ENCODE measurements around the gene SERINC2.
"Not testable (repeated sequence)": the region's sequence is repeated elsewhere in the genome, so short reads cannot be mapped to it uniquely, and the experiment has no call there.

Gene SERINC2

DNA sequence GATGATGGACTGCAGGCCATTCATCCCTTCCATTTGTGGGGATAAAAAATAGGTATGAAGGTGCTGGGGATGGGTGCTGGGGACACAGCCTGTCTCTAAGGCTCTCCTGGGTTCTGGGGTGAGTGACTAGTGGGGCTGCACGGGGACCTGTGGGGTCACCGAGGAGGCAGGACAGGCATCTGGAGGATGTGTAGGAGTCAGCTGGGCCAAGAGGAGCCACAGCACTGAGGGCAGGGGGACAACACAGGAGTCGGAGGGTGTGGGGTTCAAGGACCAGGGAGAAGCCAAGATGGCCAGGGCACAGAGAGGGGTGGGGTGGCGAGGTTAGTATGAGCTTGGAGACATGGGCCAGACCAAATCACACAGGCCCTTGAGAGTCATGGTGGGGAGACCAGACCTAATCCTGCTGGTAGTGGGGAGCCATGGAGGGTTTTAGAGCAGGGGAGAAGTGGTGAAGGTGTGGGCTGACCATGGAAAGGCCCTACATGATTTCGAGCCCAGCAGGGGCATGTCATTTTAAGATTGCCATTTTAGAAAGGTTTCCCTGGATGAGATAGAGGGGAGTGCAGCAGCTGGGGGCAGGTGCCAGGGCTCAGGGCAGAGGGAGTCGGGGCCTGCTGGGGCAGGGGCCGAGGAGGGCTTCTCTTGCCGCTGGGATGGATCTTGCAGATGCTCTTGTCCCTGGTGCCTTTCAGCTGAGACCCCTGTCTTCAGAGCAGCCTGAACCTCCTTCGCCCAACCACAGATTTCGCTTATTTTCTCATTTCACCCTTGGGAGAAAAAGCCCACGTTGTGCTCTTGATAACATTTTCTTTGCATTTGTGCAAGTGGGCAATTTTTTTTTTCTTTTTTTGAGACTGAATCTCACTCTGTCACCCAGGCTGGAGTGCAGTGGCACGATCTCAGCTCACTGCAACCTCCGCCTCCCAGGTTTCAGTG is 22.7 kb downstream of the SERINC2 start:
- no peak for DNase-seq

DNA sequence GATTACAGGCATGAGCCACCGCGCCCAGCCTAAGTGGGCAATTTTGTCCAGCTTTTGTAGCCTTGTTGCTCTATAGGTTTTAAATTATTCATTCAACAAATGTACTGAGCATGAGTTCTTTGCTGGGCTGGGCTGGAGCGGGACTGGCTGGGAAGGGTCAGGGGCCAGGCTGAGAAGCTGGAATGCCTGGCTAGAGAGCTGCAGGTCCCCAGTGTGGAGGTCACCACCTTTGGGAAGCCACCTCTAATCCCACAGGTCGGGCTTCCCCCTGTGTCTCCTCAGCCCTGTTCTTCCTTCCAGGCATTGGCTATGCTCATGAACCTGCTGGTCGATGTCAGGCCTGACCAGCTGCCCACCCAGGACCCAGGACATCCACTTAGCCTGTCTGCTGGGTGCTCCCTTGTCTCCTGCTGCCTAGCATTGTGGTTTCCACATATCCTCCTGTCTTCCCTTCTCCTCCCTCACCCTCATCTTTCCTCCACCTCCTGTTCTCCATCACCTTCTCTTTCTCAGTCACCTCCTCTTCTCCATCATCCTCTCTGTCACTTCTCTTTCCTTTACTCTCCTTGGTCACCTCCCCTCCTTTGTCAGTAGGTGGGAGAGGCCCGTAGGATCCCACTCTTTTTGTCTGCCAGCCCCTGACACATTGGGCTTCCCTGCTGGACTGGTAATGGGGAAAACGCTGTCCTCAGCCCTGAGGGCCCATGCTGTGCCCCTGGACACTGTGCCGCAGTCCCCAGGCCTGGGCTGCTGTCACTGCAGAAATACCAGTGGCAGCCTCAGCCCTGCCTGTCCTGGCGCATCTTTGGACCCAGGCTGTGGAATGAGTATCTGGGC is 23.8 kb downstream of the SERINC2 start:
- DNase-seq: no peak

DNA sequence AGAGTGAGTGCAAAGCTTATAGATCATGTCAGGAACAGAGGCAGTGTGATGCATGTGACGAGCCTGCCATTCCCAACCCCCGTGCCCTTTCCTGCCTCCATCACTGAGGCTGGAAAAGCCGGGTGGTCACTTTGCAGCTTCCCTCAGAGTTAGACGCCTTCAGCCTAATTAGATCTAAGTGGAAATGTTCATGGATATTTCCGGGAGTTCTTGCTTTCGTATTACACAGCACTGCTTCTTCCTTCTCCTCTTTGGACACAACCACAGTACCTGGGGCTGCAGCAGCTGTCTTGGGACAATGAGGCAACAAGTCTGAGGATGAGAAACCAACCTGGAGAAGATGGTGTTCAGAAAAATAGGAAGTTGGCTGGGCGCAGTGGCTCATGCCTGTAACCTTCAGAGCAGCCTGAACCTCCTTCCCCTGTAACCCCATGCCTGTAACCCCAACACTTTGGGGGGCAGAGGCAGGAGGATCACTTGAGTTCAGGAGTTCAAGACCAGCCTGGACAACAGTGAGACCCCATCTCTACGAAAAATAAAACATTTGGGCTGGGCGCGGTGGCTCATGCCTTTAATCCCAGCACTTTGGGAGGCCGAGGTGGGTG is 24.5 kb downstream of the SERINC2 start:
- no peak for DNase-seq

DNA sequence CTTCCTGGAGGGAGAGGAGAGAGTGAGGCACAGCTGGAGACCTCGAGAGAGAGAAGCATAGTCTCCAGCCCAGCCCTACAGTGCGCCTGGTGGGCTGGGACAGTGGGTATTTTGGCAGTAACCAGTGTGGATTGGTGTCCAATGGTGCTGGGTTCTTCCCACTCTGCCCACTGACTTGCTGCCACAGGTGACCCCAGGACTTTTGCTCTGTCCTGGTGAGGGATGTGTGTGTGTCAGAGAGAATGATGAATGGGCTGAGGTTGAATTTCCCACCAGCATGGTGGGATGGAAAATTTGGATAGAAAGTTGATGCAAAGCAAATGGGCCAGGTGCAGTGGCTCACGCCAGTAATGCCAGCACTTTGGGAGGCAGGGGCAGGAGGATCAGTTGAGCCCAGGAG is 26.3 kb downstream of the SERINC2 start:
- DNase-seq: no peak

DNA sequence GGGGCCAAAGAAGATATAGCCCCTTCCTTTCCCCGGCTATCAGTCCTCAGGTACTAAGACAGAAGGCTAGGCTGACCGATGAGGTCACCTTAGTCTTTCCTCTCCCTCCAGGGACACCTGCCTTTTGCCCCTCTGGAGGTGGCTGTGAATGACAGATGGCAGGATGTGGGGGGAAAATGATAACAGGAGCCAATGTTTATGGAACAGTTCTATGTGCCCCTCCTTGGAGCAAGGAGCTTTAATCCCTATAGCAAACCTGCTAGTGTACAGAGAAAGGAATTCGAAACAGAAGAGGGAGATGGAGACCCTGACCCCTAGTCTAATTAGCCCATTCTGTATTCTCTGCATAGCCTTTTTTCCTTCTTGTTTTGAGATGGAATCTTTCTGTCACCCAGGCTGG is 28.1 kb downstream of the SERINC2 start:
- peak in 1 of 3 experiments; percentile 19 for DNase-seq

DNA sequence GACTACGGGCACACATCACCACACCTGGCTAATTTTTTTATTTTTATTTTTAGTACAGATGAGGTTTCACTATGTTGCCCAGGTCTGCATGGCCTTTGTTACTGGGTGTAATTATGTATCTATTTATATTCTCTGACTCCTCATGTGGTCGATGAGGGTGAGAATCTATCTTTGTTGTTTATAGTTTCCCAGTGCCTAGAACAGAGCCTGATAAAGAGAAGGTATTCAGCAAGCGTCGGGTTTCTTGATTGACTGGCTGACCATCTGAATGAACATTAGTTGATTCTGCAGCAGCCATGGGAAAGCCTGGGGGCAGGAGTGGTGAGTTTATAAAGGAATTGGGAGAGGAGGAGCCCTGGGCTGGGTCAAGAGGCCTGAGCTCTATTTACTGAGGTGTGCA is 28.5 kb downstream of the SERINC2 start:
- no peak for DNase-seq

DNA sequence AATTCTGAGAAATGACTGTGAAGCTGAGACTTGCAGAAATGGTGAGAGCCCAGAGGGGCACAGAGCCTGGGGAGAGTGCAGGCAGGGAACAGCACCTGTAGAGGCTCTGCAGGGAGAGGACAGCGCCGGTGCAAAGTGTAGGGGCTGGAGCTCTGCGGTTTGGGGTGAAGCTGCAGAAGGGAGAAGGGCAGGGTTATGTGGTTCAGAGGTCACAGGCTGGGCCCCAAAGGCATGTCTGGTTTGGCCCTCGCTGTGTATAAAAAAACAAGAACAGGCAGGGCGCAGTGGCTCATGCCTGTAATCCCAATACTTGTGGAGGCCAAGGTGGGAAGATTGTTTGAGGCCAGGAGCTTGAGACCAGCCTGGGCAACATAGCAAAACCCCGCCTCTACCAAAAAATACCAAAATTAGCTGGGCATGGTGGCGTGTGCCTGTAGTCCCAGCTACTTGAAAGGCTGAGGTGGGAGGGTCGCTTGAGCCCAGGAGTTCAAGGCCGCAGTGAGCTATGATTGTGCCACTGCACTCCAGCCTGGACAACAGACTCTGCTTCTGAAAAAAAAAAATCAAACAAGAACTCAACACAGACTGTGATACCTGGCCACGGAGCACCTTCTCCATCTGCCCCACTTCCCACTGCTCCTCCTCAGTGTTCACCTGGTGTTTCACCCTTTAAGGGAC is 29.1 kb downstream of the SERINC2 start:
- DNase-seq: no peak

DNA sequence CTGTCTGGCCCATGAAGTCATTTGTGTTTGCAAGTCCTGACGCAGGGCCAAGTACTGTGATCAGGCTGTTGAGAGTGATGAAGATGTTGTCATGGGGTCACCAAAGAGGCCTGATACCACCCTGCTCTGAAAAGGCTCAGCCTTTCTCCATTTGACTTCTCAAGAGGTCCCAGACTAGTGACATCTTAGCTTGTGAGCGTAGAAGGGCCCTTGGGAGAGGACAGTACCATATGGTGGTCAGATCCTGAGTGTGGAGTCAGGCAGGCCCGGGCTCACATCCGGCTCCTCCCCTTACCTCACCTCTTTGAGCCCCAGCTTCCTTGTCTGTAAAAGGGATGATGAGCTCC is 29.6 kb downstream of the SERINC2 start:
- DNase-seq: no peak

DNA sequence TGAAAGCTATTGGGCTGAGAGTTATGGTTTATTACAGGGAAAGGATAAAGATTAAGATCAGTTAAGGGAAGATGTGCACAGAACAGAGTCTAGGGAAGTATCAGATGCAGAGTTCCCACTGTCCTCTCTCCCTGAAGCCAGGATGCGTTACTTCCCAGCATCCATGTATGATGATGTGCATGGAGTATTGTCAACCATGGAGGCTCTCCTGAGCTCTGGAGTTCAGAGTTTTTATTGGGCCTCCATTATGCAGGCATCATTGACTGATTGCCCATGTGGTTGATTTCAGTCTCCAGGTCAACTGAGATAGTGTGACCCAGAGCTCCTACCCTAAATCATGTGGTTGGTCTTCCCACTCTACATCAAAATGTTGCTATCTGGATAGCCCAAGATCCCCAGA is 30.7 kb downstream of the SERINC2 start:
- no peak for DNase-seq

DNA sequence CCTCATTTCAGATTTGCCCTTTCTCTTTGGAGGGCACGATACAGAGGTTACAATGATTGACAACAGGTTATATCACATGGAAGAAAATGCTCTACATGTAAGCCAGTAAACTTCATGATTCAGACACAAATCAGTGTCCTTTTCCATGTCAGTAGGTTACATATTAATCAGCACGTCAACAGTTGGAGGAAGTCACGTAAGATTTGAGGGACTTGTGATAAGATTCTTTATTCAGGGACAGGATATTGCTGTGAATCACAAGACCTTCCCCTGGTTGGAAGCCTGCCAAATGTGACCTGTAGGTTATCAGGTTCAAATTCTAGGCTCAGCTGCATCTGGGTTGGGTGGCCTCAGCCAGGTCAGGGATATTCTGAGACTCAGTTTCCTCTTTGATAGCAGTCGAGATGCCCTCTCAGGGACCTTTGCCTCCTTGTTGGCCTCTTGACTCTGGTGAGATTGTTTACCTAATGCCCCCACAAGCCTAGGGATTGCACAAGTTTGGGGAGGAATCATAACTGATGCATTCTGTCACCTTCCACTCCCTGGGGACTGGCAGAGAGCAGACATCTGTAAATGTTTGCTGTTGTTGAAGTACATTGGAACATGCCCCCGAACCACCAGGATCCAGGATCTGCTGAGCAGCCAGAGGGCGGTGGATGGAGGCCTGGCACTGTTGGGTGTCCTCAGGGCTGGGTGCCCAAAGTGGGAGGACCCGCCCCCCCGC is 31.9 kb downstream of the SERINC2 start:
- no peak for DNase-seq

DNA sequence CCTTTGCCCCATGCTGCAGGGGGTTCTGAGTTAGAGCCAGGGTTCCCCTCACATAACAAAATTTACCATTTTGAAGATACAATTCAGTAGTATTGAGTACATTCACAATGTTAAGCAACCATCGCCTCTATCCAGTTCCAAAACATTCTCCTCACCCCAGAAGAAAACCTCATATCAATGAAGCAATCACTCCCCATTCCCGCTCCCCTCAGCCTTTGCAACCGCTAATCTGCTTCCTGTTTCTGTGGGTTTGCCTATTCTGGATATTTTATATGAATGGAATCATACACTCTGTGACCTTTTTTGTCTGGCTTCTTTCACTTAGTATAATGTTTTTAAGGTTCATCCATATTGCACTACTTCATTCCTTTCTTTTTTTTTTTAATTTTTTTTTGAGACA is 32.9 kb downstream of the SERINC2 start:
- DNase-seq: no peak

DNA sequence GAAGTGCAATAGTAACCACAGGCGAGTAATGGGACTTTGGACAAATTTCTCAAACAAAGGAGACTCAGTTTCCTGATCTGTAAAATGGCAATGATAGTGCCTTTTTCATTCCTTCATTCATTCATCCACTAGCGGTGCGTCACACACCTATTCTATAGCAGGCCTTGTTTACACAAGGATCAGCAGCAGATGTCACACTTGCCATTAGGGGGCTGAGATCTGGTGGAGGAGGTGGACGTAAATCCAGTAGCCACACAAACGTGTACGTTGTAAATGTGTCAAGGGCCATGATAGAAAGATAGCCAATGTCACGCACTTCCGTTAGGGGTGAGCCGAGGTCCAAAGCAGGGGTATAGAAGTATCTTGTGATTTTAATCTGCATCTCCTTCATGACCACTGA is 34.2 kb downstream of the SERINC2 start:
- peak in 2 of 3 experiments; percentile 12 to 39 for DNase-seq

DNA sequence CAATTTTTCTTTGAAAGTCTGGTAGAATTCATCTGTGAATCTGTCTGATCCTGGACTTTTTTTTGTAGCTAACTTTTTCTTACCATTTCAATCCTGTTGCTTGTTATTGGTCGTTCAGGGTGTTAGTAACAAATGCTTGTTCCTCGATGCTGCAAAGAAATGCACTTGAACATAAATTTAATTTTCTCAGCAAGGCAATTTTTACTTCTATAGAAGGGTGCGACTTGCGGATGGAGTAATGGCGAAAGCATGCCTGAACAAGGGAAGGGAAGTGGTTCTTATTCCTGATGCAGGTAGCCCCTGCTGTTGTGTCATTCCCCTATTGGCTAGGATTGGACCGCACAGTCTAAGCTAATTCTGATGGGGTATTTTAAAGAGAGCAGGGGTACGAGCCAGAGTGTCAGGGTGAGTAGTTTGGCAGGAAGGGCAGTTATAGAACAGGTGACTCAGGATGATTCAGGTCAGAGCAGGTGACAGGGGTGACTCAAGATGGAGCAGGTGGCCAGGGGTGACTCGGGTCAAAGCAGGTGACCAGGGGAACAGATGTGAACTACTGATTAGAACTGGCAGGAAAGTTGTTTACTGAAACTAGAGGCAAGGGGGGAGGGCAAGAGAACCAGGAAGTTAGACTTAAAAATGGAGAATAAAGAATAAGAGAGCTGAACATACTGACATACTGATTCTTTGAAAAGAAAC is 40.5 kb downstream of the SERINC2 start:
- no peak for DNase-seq

DNA sequence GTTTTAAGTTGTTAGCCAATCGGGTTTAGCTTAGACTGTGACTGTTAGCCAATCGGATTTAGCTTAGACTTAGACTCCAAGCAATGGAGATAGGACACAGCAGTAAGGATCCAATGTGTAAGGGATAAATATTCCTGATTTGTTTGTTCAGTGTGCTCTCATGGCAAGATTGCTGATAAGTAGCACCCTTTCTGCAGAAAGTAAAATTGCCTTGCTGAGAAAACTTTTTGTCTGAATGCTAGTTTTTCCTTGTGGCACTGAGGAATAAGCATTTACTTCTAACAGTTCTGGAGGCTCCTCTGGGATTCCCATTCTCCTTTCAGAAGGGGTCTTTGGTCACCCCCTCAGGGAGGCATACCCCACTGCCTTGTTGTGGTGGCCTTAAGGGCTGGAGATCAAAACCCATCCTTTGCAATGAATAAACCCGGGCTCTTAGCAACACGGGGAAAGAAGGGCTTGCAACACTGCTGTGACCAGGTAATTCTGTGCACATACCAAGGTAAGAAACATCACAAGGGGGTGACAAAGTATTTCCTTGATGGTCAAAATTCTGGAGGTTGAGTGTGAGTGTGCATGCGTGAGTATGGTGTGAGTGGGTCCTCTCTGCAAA is 45.4 kb downstream of the SERINC2 start:
- no peak for DNase-seq

DNA sequence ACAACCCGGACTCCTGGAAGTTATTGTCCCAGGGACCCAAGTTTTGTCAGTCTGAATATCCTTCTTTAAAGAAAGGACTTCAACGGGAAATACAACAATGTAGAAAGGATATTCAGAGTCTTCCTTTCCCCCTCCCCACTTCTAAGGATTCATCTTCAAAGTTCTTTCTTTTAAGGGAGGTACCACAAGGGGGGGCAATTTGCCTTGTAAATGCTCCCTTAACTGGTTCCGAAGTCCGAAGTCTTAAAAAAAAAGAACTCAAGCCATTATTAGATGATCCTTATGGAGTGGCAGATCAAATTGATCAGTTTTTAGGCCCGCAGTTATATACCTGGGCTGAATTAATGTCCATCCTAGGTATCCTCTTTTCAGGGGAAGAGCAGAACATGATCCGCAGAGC is 47.0 kb downstream of the SERINC2 start:
- DNase-seq: peak in 2 of 3 experiments; percentile 8 to 11

DNA sequence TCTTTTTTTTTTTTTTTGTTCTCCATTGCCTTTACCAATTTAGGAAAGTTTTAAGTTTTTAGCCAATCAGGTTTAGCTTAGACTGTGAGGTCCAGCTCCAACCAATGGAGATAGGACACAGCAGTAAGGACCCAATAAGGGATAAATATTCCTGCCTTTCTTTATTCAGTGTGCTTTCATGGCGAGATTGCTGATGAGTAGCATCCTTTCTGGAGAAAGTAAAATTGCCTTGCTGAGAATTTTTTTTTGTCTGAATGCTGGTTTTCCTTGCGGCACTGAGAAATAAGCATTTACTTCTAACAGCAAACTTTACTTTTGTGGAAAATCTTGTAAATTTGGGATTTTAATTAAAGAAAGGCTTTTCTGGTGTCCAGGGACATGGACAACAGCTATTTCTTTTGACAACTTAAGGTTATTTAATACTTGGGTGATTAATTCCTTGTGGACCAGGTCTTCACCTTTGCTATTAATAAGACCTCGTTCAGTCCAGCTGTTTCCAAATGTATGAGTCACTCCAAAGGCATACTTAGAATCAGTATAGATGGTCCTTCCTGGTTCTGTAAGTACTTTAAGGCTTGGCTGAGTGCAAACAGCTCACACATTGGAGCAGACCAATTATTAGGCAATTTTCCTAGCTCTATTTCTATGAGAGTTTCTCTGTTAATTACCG is 54.1 kb downstream of the SERINC2 start:
- DNase-seq: peak in 1 of 3 experiments; percentile 15

DNA sequence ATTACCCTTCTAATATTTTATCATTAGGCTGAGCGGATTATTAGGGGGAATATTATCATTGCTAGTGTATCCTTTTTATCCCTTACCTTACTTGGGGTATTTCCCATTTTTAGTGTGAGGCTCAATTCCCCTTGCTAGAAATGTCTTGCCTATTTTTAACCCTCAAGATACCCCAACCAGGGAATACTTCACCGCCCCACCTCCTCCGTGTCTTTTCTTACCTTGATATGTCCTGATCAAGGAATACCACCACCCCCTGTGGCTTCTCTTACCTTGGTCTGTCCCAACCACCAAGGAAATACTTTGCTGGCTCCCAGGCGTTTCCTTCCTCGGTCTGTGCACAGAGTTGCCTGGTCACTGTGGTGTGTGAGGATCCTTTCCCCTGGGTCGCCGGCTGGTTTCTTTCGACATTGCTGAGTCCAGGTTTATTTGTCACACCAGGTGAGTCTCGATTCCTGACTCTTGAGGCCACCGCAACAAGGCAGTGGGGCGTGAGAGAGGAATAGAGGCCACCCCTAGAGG is 57.8 kb downstream of the SERINC2 start:
- DNase-seq: no peak

DNA sequence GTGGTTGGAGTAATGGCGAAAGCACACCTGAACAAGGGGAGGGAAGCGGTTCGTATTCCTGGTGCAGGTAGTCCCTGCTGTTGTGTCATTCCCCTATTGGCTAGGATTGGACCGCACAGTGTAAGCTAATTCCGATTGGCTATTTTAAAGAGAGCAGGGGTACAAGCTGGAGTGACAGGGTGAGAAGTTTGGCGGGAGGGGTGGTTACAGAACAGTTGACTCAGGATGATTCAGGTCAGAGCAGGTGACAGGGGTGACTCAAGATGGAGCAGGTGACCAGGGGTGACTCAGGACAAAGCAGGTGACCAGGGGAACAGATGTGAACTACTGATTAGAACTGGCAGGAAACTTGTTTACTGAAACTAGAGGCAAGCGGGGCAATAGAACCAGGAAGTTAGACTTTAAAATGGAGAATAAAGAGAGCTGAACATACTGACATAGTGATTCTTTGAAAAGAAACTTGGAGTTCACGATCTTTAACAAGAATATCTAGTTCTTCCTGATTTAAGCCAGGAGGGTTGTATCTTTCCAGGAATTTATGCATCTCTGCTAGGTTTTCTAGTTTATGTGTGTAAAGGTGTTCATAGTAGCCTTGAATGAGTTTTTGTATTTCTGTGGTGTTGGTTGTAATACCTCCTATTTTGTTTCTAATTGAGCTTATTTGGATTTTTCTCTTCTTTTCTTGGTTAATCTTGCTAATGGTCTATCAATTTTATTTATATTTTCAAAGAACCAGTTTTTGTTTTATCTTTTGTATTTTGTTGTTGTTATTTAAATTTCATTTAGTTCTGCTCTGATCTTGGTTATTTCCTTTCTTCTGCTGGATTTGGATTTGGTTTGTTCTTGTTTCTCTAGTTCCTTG is 58.7 kb downstream of the SERINC2 start:
- not testable (repeated sequence) for DNase-seq

DNA sequence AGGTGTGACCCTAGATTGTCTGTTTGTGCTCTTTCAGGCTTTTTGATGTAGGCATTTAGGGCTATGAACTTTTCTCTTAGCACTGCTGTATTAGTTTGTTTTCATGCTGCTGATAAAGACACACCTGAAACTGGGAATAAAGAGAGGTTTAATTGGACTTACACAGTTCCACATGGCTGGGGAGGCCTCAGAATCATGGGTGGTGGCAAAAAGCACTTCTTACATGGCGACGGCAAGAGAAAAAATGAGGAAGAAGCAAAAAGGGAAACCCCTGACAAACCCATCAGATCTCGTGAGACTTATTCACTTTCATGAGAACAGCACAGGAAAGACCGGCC is 59.3 kb downstream of the SERINC2 start:
- not testable (repeated sequence) for DNase-seq
